ENCODE results near the gene PPP2R1B.

PPP2R1B gene

GRCh38 chr11:111795334-111795985 is 29.3 kb upstream of the PPP2R1B start:
- TF ChIP-seq, protein P1, sequence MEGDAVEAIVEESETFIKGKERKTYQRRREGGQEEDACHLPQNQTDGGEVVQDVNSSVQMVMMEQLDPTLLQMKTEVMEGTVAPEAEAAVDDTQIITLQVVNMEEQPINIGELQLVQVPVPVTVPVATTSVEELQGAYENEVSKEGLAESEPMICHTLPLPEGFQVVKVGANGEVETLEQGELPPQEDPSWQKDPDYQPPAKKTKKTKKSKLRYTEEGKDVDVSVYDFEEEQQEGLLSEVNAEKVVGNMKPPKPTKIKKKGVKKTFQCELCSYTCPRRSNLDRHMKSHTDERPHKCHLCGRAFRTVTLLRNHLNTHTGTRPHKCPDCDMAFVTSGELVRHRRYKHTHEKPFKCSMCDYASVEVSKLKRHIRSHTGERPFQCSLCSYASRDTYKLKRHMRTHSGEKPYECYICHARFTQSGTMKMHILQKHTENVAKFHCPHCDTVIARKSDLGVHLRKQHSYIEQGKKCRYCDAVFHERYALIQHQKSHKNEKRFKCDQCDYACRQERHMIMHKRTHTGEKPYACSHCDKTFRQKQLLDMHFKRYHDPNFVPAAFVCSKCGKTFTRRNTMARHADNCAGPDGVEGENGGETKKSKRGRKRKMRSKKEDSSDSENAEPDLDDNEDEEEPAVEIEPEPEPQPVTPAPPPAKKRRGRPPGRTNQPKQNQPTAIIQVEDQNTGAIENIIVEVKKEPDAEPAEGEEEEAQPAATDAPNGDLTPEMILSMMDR (IDR thresholded peaks at IDR 0.05; ENCODE audit: low read depth, low read length, missing control alignments), result no peak
- no peak overlapping the region for H3K4me3 ChIP-seq (ENCODE audit: low read depth, low read length)
- no peak for DNase-seq (ENCODE audit: low read depth)

DNA sequence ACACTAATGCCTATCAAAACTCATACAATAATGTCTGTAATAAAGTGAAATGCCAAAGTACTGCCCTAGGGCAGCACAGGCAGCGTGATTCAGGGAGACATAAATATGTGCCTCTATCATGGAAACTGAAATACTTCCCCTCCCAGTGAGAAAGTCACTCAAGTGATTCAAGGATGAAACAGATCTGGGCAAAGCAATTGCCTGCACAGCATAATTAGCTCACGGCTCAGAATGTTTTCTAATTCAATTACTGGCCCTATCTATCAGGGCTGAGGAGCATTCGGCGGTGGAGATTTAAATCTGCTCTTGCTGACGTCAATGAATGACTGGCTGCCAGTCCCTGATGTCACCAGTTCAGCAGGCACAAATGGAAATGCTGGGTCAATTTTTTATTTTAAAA is 27.7 kb upstream of the PPP2R1B start:
- no peak for DNase-seq (ENCODE audit: low read depth)
- no peak overlapping the region for H3K4me3 ChIP-seq (ENCODE audit: low read depth, low read length)
- TF ChIP-seq, protein P1 (IDR thresholded peaks at IDR 0.05; ENCODE audit: low read depth, low read length, missing control alignments), result no peak

DNA sequence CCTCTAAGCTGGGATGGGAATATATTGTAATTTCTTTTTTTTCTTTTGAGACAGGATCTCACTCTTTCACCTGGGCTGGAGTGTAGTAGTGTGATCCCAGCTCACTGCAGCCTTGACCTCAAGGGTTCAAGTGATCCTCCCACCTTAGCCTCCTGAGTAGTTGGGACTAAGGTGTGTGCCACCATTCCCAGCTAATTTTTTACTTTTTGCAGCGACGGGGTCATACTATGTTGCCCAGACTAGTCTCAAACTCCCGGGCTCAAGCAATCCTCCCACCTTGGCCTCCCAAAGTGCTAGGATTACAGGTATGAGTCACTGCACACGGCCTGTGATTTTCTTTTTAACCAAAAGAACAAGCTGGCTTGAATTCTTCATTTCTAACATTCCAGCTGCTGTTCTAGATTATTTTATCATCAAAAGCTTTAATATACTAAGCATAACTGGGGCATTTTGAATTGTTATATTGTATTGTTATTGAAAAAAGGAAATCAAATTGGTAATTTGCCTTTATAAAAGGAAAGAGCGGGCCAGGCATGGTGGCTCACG is 26.8 kb upstream of the PPP2R1B start:
- DNase-seq (ENCODE audit: low read depth), result no peak
- H3K4me3 ChIP-seq (ENCODE audit: low read depth, low read length), result no peak overlapping the region
- TF ChIP-seq, protein P1 (IDR thresholded peaks at IDR 0.05; ENCODE audit: low read depth, low read length, missing control alignments), result no peak

DNA sequence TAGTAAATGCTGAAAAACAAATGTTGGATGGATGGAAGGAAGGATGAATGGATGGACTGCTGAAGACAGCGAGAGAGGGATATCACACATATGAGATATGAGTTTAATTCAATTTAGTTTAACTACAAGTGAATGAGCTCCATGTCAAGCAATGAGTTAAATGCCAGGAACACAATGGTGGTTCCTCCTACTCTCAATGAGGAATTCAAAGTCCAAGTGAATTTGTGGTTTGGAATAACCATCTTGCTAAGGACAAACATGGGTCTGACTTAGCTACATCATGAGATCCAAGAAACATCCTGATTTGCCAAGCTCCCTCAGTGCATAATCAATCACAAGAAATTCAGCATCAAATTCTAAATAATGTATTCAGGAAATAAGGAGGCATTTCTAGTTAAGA is 26.1 kb upstream of the PPP2R1B start:
- no peak for DNase-seq (ENCODE audit: low read depth)
- no peak overlapping the region for H3K4me3 ChIP-seq (ENCODE audit: low read depth, low read length)
- TF ChIP-seq, protein P1 (IDR thresholded peaks at IDR 0.05; ENCODE audit: low read depth, low read length, missing control alignments), result no peak

GRCh38 chr11:111788464-111788863 is 22.3 kb upstream of the PPP2R1B start:
- TF ChIP-seq, protein P1 (IDR thresholded peaks at IDR 0.05; ENCODE audit: low read depth, low read length, missing control alignments), result no peak
- H3K4me3 ChIP-seq (ENCODE audit: low read depth, low read length), result no peak overlapping the region

DNA sequence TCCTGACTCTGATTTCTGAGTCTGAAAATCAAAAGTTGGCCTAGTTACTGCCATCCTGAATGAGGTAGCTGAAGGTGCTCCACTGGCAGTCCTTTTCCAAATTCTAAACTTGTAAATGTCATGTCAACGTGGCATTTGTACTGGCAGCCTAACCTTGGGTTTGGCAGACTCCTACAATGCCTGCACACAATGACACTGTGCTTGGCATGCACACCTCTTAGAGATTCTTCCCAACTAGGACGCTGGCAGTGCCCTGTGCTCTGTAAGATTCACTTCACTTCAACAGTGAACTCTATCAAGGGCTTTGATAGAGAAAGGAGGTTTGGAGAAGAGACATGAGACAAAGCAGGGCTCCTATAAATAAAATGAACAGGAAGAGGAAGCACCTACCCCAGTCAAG is 21.9 kb upstream of the PPP2R1B start:
- DNase-seq (ENCODE audit: low read depth), result no peak
- no peak overlapping the region for H3K4me3 ChIP-seq (ENCODE audit: low read depth, low read length)
- TF ChIP-seq, protein P1 (IDR thresholded peaks at IDR 0.05; ENCODE audit: low read depth, low read length, missing control alignments), result no peak

More at GRCh38 chr11:111788464-111788863, 22.3 kb upstream of the PPP2R1B start:
- no peak for DNase-seq (ENCODE audit: low read depth)

DNA sequence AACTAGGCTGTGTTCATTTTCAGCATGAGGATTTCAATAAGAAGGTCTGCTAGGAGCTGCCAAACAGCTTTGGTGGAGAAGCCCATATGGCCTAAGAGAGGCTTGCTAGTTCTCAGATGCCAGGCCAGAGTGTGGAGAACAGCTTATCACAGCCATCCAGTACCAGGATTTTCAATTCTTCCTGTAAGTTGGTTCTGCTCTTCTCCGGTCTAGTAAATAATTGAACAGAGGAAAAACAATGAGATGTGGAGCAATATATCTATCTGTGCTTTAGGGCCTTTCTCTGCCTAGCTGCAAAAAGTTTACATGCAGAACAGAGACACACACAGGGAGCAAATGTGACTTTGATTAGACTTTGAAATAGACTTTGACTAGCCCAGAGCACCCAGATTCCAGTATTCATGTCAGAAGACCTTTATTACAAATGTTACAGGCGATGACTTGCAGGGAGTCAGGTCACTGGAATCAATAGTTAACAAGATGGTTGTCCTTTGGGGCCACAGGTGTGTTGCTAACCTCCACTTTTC is 19.8 kb upstream of the PPP2R1B start:
- H3K4me3 ChIP-seq (ENCODE audit: low read depth, low read length), result no peak overlapping the region
- TF ChIP-seq, protein P1 (IDR thresholded peaks at IDR 0.05; ENCODE audit: low read depth, low read length, missing control alignments), result no peak
- no peak for DNase-seq (ENCODE audit: low read depth)

Data from GM12864 (cell line).